Measurements from ENCODE around the gene CCDC6.
"Not testable (repeated sequence)": the region's sequence is repeated elsewhere in the genome, so short reads cannot be mapped to it uniquely, and the experiment has no call there.

CCDC6 gene

GRCh38 chr10:59877191-59877671 is 29.1 kb downstream of the CCDC6 start:
- ChIA-PET CTCF (interaction anchor here (1.4 kb wide), 1 partner anchor 12 kb away, joined by 5 read pairs; no protein-coding TSS in a partner anchor), POLR2A (no interaction called here)
- no peak for TF ChIP-seq PKNOX1 (IDR thresholded peaks at IDR 0.05)
- TF ChIP-seq FOXK2 (IDR thresholded peaks at IDR 0.05), result no peak
- TF ChIP-seq LEF1 (IDR thresholded peaks at IDR 0.05; ENCODE audit: borderline replicate concordance), result no peak
- TF ChIP-seq NFRKB (IDR thresholded peaks at IDR 0.05), result no peak
- no peak for TF ChIP-seq FOXM1 (IDR thresholded peaks at IDR 0.05; ENCODE audit: borderline replicate concordance)
- TF ChIP-seq ELF4 (IDR thresholded peaks at IDR 0.05), result no peak
- TF ChIP-seq ZNF384 (IDR thresholded peaks at IDR 0.05), result no peak
- TF ChIP-seq BHLHE40 (IDR thresholded peaks at IDR 0.05; ENCODE audit: borderline replicate concordance), result no peak
- TF ChIP-seq FOXA1 (IDR thresholded peaks at IDR 0.05), result no peak
- no peak for TF ChIP-seq HDGF (IDR thresholded peaks at IDR 0.05; ENCODE audit: borderline replicate concordance)
- no peak for TF ChIP-seq SUZ12 (IDR thresholded peaks at IDR 0.05)
- TF ChIP-seq TARDBP (IDR thresholded peaks at IDR 0.05), result no peak
- no peak for TF ChIP-seq L3MBTL2 (conservative IDR thresholded peaks at IDR 0.05)
- no peak for DNase-seq (ENCODE audit: extremely low spot score)

GRCh38 chr10:59876695-59877094 is 29.7 kb downstream of the CCDC6 start:
- POLR2A ChIA-PET, result no interaction called here
- CTCF ChIA-PET, result interaction anchor here (1.4 kb wide), 1 partner anchor 12 kb away, joined by 5 read pairs; no protein-coding TSS in a partner anchor
- TF ChIP-seq ZNF384 (IDR thresholded peaks at IDR 0.05) (no peak), NFRKB (IDR thresholded peaks at IDR 0.05) (no peak), L3MBTL2 (conservative IDR thresholded peaks at IDR 0.05) (no peak), HDGF (IDR thresholded peaks at IDR 0.05; ENCODE audit: borderline replicate concordance) (no peak), SUZ12 (IDR thresholded peaks at IDR 0.05) (no peak), TARDBP (IDR thresholded peaks at IDR 0.05) (no peak), ELF4 (IDR thresholded peaks at IDR 0.05) (no peak), CTBP1 (IDR thresholded peaks at IDR 0.05; ENCODE audit: borderline replicate concordance) (no peak), FOXK2 (IDR thresholded peaks at IDR 0.05) (no peak), FOXM1 (IDR thresholded peaks at IDR 0.05; ENCODE audit: borderline replicate concordance) (no peak), FOXA1 (IDR thresholded peaks at IDR 0.05) (no peak), BHLHE40 (IDR thresholded peaks at IDR 0.05; ENCODE audit: borderline replicate concordance) (no peak)
- no peak for DNase-seq (ENCODE audit: extremely low spot score)

DNA sequence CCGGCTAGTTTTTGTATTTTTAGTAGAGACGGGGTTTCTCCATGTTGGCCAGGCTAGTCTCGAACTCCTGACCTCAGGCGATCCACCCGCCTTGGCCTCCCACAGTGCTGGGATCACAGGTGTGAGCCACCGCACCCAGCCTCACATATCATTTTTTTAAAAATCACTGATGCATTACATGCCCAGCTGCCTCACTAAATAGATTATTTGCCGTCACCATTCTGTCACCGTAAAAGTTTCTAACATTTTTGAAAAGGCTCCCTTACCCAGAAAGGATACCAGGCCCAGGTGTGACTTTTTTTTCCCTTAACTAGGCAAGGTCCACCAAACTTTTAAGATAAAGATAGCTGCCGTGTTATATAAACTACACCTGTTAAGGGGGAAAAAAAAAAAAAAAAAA is 30.1 kb downstream of the CCDC6 start:
- DNase-seq (ENCODE audit: extremely low spot score), result not testable (repeated sequence)
- CTCF ChIA-PET, result interaction anchor here (1.4 kb wide), 1 partner anchor 11 kb away, joined by 5 read pairs; no protein-coding TSS in a partner anchor

DNA sequence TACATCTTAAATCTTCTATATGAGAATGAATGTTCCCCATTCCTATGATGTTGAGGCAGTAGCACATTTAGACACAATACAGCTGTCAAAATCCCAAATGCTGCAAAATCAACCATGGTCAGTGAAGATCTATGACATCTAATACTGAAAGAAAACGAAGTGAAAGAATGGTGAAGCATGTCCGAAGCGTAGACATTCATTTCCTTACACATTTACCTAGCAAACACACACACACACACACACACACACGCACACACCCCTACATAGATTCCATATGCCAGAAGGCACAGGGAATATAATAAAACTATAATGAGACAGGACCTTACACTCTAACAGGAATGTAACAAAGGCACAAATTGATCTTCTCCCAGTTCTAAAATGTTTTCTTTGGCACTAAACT is 32.5 kb downstream of the CCDC6 start:
- ChIA-PET CTCF (interaction anchor here (1.6 kb wide), 1 partner anchor 9 kb away, joined by 5 read pairs; no protein-coding TSS in a partner anchor), POLR2A (no interaction called here)
- no peak for DNase-seq (ENCODE audit: extremely low spot score)
- no peak for TF ChIP-seq SP1 (IDR thresholded peaks at IDR 0.05)
- no peak for TF ChIP-seq PKNOX1 (IDR thresholded peaks at IDR 0.05)
- TF ChIP-seq BHLHE40 (IDR thresholded peaks at IDR 0.05; ENCODE audit: borderline replicate concordance), result no peak
- TF ChIP-seq ELF4 (IDR thresholded peaks at IDR 0.05), result no peak
- TF ChIP-seq ZNF384 (IDR thresholded peaks at IDR 0.05), result no peak
- TF ChIP-seq L3MBTL2 (conservative IDR thresholded peaks at IDR 0.05), result no peak
- no peak for TF ChIP-seq LEF1 (IDR thresholded peaks at IDR 0.05; ENCODE audit: borderline replicate concordance)
- no peak for TF ChIP-seq FOXA1 (IDR thresholded peaks at IDR 0.05)
- no peak for TF ChIP-seq FOXM1 (IDR thresholded peaks at IDR 0.05; ENCODE audit: borderline replicate concordance)
- TF ChIP-seq NFRKB (IDR thresholded peaks at IDR 0.05), result no peak
- no peak for TF ChIP-seq FOXK2 (IDR thresholded peaks at IDR 0.05)
- no peak for TF ChIP-seq SUZ12 (IDR thresholded peaks at IDR 0.05)
- no peak for TF ChIP-seq HDGF (IDR thresholded peaks at IDR 0.05; ENCODE audit: borderline replicate concordance)
- TF ChIP-seq TARDBP (IDR thresholded peaks at IDR 0.05), result no peak
- TF ChIP-seq ARNT (IDR thresholded peaks at IDR 0.05), result no peak
- TF ChIP-seq CTBP1 (IDR thresholded peaks at IDR 0.05; ENCODE audit: borderline replicate concordance), result no peak

More for the DNA sequence above, 30.1 kb downstream of the CCDC6 start:
- POLR2A ChIA-PET, result not testable (repeated sequence)

DNA sequence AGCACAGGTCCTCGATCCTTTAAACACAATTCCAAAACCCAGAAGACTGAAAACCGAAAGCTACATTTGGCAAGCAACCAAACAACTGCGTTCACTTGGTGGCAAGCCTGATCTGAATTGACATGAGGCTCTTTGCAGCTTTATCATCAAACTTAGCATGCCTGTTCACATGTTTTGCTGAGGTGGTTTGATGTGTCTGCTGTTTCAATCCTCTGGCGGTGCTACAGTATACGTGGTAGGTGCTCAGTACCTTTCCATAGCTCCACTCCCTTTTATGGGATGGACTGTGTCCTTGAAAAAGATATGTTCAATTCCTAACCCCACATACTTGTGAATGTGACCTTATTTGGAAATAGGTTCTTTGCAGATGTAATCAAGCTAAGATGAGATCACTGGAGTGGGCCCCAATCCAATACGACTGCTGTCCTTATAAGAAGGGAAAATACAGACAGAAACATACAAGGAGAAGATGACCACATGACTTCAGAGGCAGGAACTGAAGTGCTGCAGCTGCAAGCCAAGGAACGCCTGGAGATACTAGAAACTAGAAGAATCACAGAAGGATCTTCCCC is 33.4 kb downstream of the CCDC6 start:
- ChIA-PET POLR2A (interaction anchor here (1.1 kb wide), 1 partner anchor 35 kb away, joined by 6 read pairs; no protein-coding TSS in a partner anchor), CTCF (interaction anchor here (1.2 to 1.6 kb wide), 2 partner anchors 8 to 32 kb away, joined by 5 read pairs; no protein-coding TSS in a partner anchor)
- no peak for TF ChIP-seq ELF4 (IDR thresholded peaks at IDR 0.05)
- TF ChIP-seq FOXA1 (IDR thresholded peaks at IDR 0.05), result no peak
- no peak for TF ChIP-seq ZNF384 (IDR thresholded peaks at IDR 0.05)
- no peak for TF ChIP-seq FOXK2 (IDR thresholded peaks at IDR 0.05)
- TF ChIP-seq L3MBTL2 (conservative IDR thresholded peaks at IDR 0.05), result no peak
- TF ChIP-seq ARNT (IDR thresholded peaks at IDR 0.05), result no peak
- no peak for TF ChIP-seq HDGF (IDR thresholded peaks at IDR 0.05; ENCODE audit: borderline replicate concordance)
- no peak for TF ChIP-seq CTBP1 (IDR thresholded peaks at IDR 0.05; ENCODE audit: borderline replicate concordance)
- no peak for TF ChIP-seq TARDBP (IDR thresholded peaks at IDR 0.05)
- TF ChIP-seq FOXM1 (IDR thresholded peaks at IDR 0.05; ENCODE audit: borderline replicate concordance), result no peak
- TF ChIP-seq SUZ12 (IDR thresholded peaks at IDR 0.05), result no peak
- no peak for TF ChIP-seq BHLHE40 (IDR thresholded peaks at IDR 0.05; ENCODE audit: borderline replicate concordance)
- no peak for TF ChIP-seq PKNOX1 (IDR thresholded peaks at IDR 0.05)
- no peak for TF ChIP-seq SP1 (IDR thresholded peaks at IDR 0.05)
- TF ChIP-seq NFRKB (IDR thresholded peaks at IDR 0.05), result no peak
- no peak for TF ChIP-seq LEF1 (IDR thresholded peaks at IDR 0.05; ENCODE audit: borderline replicate concordance)
- no peak for DNase-seq (ENCODE audit: extremely low spot score)

GRCh38 chr10:59870152-59870551 is 36.2 kb downstream of the CCDC6 start:
- ChIA-PET POLR2A (interaction anchor here (2.5 kb wide), 1 partner anchor 36 kb away, joined by 8 read pairs; the partner anchor contains the start of gene CCDC6), CTCF (no interaction called here)
- TF ChIP-seq LEF1 (IDR thresholded peaks at IDR 0.05; ENCODE audit: borderline replicate concordance), result no peak
- no peak for TF ChIP-seq FOXK2 (IDR thresholded peaks at IDR 0.05)
- no peak for TF ChIP-seq PKNOX1 (IDR thresholded peaks at IDR 0.05)
- TF ChIP-seq HDGF (IDR thresholded peaks at IDR 0.05; ENCODE audit: borderline replicate concordance), result no peak
- TF ChIP-seq NFRKB (IDR thresholded peaks at IDR 0.05), result no peak
- no peak for TF ChIP-seq ELF4 (IDR thresholded peaks at IDR 0.05)
- TF ChIP-seq FOXM1 (IDR thresholded peaks at IDR 0.05; ENCODE audit: borderline replicate concordance), result no peak
- TF ChIP-seq TARDBP (IDR thresholded peaks at IDR 0.05), result no peak
- TF ChIP-seq SP1 (IDR thresholded peaks at IDR 0.05), result no peak
- no peak for DNase-seq (ENCODE audit: extremely low spot score)

Data from HEK293T (cell line).